ENCODE results near the gene GLIPR1L2.

DNA sequence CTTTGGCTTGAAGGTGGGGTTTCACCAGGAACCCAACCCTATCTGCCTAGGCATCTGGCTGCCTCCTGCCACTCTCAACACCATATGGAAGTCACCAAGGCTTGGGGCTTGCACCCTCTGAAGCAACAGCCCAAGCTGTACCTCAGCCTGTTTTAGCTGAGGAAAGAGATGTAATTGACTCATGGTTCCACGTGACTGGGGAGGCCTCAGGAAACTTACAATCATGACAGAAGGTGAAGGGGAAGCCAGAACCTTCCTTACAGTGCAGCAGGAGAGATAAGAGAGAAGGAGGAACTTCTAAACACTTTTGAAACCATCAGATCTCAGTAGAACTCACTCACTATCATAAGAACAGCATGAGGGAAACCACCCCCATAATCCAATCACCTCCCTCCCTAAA lies 29.5 kb upstream of the GLIPR1L2 start:
- TF ChIP-seq, protein P1, sequence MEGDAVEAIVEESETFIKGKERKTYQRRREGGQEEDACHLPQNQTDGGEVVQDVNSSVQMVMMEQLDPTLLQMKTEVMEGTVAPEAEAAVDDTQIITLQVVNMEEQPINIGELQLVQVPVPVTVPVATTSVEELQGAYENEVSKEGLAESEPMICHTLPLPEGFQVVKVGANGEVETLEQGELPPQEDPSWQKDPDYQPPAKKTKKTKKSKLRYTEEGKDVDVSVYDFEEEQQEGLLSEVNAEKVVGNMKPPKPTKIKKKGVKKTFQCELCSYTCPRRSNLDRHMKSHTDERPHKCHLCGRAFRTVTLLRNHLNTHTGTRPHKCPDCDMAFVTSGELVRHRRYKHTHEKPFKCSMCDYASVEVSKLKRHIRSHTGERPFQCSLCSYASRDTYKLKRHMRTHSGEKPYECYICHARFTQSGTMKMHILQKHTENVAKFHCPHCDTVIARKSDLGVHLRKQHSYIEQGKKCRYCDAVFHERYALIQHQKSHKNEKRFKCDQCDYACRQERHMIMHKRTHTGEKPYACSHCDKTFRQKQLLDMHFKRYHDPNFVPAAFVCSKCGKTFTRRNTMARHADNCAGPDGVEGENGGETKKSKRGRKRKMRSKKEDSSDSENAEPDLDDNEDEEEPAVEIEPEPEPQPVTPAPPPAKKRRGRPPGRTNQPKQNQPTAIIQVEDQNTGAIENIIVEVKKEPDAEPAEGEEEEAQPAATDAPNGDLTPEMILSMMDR (IDR thresholded peaks at IDR 0.05; ENCODE audit: poor library complexity) = no peak
- no peak for TF ChIP-seq EZH2 (IDR thresholded peaks at IDR 0.05; ENCODE audit: borderline replicate concordance)

All from hepatocyte (in vitro differentiated cells).